A549 (cell line): Measurements from ENCODE around the gene ARMC9. TPM values are rescaled to one million over a fixed set of nuclear protein-coding genes. Genes with fewer than 3 reads are reported as not detected.

Experiments used
- ATAC-seq, 2 experiments: fragments of 200-7000 bp in 1 of 2; fragments of >200 bp in 1 of 2; cut with Nextera tagmentation in 1 of 2; cut with Tn5 transposase in 1 of 2; 3 replicates each; pipeline versions ENCODE4 v1.8.0 to v1.9.1; 2018 to 2020; ENCODE audit warnings: mild to moderate bottlenecking in 1 of 2, moderate library complexity in 1 of 2
- CTCF ChIA-PET: fragments of 300-600 bp; sonication (Branson Sonifier 250); formaldehyde crosslinking; extraction: SDS; loops from one replicate; lab custom pipeline; 2021; ENCODE audit warnings: antibody characterized with exemption, inconsistent platforms; lab: Yijun Ruan, JAX
- POLR2A ChIA-PET: fragments of 350-600 bp; formaldehyde crosslinking; extraction: SDS; loops from one replicate; lab custom pipeline; 2021; ENCODE audit warnings: antibody characterized with exemption, inconsistent platforms; lab: Yijun Ruan, JAX
- DNase-seq, 2 experiments: peaks; one replicate each; pipeline versions ENCODE4 v3.0.0 to v3.0.0-alpha.2; 2011 to 2016; ENCODE audit warnings: low read depth in 1 of 2, low spot score in 1 of 2
- FAIRE-seq: peaks from 2 replicates; lab custom pipeline; 2011; peaks lifted over from hg19 to GRCh38; lab: Jason Lieb, UNC
- H3K27ac ChIP-seq, 2 experiments: fragments of >200 bp; sonication (Bioruptor Twin); formaldehyde crosslinking; 3 replicates each; pipeline ENCODE4 v1.5.1; 2016 to 2017
- H3K4me1 ChIP-seq: fragments of >200 bp; sonication (Bioruptor Twin); formaldehyde crosslinking; 3 replicates; pipeline ENCODE4 v1.6.1; 2016
- H3K4me2 ChIP-seq: fragments of >200 bp; sonication (Bioruptor Twin); formaldehyde crosslinking; 3 replicates; pipeline ENCODE4 v1.6.1; 2016
- H3K4me3 ChIP-seq: fragments of >200 bp; sonication (Bioruptor Twin); formaldehyde crosslinking; 3 replicates; pipeline ENCODE4 v1.5.1; 2016
- H3K9me3 ChIP-seq: fragments of >200 bp; sonication (Bioruptor Twin); formaldehyde crosslinking; 3 replicates; pipeline ENCODE4 v1.6.1; 2016
- CBX2 ChIP-seq: fragments of 200-600 bp; sonication (generic); IDR thresholded peaks from 2 replicates; pipeline ENCODE4 v1.6.1; 2016; ENCODE audit warnings: low read depth, mild to moderate bottlenecking, borderline replicate concordance
- CBX8 ChIP-seq: fragments of 200-600 bp; sonication (generic); IDR thresholded peaks from 2 replicates; pipeline ENCODE4 v1.6.1; 2016
- CEBPB ChIP-seq, 2 experiments: fragments of >200 bp in 1 of 2; sonication (Bioruptor Twin) in 1 of 2; formaldehyde crosslinking in 1 of 2; IDR thresholded peaks; 2 replicates each; pipeline ENCODE4 v1.6.1; 2012 to 2016
- CHD4 ChIP-seq: fragments of 200-600 bp; sonication (generic); IDR thresholded peaks from 2 replicates; pipeline ENCODE4 v1.6.1; 2016; ENCODE audit warnings: antibody characterized with exemption, mild to moderate bottlenecking, borderline replicate concordance
- E2F6 ChIP-seq: IDR thresholded peaks from 2 replicates; pipeline ENCODE4 v1.6.1; 2012; ENCODE audit warnings: low read depth, borderline replicate concordance
- EHMT2 ChIP-seq: fragments of 200-600 bp; sonication (generic); IDR thresholded peaks from 2 replicates; pipeline ENCODE4 v1.6.1; 2016; ENCODE audit warnings: antibody characterized with exemption, low read depth, mild to moderate bottlenecking, moderate library complexity
- ELK1 ChIP-seq: fragments of 150-350 bp; IDR thresholded peaks from 2 replicates; pipeline ENCODE4 v1.6.1; 2014; ENCODE audit warnings: low read depth, mild to moderate bottlenecking, low read length
- EP300 ChIP-seq, 2 experiments: fragments of >200 bp; sonication (Bioruptor Twin); formaldehyde crosslinking; IDR thresholded peaks; 2 replicates in 1 of 2; 3 replicates in 1 of 2; pipeline ENCODE4 v1.6.1; 2016 to 2017
- FOSB ChIP-seq: fragments of 250-450 bp; sonication (Bioruptor Pico); IDR thresholded peaks from 2 replicates; pipeline ENCODE4 v1.5.0; 2020; ENCODE audit warnings: mild to moderate bottlenecking, moderate library complexity
- HDAC2 ChIP-seq: fragments of 200-600 bp; sonication (generic); IDR thresholded peaks from 2 replicates; pipeline ENCODE4 v1.6.1; 2016
- HES2 ChIP-seq: fragments of >200 bp; sonication (Bioruptor Twin); formaldehyde crosslinking; IDR thresholded peaks from 2 replicates; pipeline ENCODE4 v1.6.1; 2016
- JUNB ChIP-seq: fragments of >200 bp; sonication (Bioruptor Twin); formaldehyde crosslinking; IDR thresholded peaks from 2 replicates; pipeline ENCODE4 v1.6.1; 2016
- KDM5A ChIP-seq: fragments of 200-600 bp; sonication (generic); IDR thresholded peaks from 2 replicates; pipeline ENCODE4 v1.6.1; 2016; ENCODE audit warnings: antibody characterized with exemption, mild to moderate bottlenecking
- MAZ ChIP-seq: fragments of 150-350 bp; IDR thresholded peaks from 2 replicates; pipeline ENCODE4 v1.6.1; 2014; ENCODE audit warnings: antibody characterized with exemption, low read depth, low read length, borderline replicate concordance
- MYC ChIP-seq: IDR thresholded peaks from 2 replicates; pipeline ENCODE4 v1.6.1; 2012; ENCODE audit warnings: mild to moderate bottlenecking, inconsistent platforms, low read length, improper control_type of control experiment, borderline replicate concordance
- NR3C1 ChIP-seq: fragments of >200 bp; sonication (Bioruptor Twin); formaldehyde crosslinking; IDR thresholded peaks from 3 replicates; pipeline ENCODE4 v1.6.1; 2017
- PBX3 ChIP-seq: IDR thresholded peaks from 2 replicates; pipeline ENCODE4 v1.6.1; 2012
- PHF8 ChIP-seq: fragments of 200-600 bp; sonication (generic); IDR thresholded peaks from 2 replicates; pipeline ENCODE4 v1.6.1; 2016; ENCODE audit warnings: low read depth, mild to moderate bottlenecking, antibody characterized with exemption, moderate library complexity, borderline replicate concordance
- POLR2AphosphoS2 ChIP-seq: conservative IDR thresholded peaks from 2 replicates; pipeline ENCODE4 v1.6.1; 2012; ENCODE audit warnings: low read length, improper control_type of control experiment, inconsistent platforms
- RAD21 ChIP-seq, 2 experiments: fragments of >200 bp in 1 of 2; sonication (Bioruptor Twin) in 1 of 2; formaldehyde crosslinking in 1 of 2; IDR thresholded peaks in 1 of 2; conservative IDR thresholded peaks in 1 of 2; 2 replicates in 1 of 2; 3 replicates in 1 of 2; pipeline ENCODE4 v1.6.1; 2012 to 2018; ENCODE audit warnings: inconsistent platforms in 1 of 2
- RNF2 ChIP-seq: fragments of 200-600 bp; sonication (generic); IDR thresholded peaks from 2 replicates; pipeline ENCODE4 v1.6.1; 2016; ENCODE audit warnings: low read depth, mild to moderate bottlenecking, antibody characterized with exemption, moderate library complexity, borderline replicate concordance
- TFCP2L1 ChIP-seq: fragments of 250-450 bp; sonication (Bioruptor Pico); IDR thresholded peaks from 2 replicates; pipeline ENCODE4 v1.5.0; 2021; ENCODE audit warnings: mild to moderate bottlenecking
- TP53 ChIP-seq: fragments of 250-450 bp; sonication (Bioruptor Pico); IDR thresholded peaks from 2 replicates; pipeline ENCODE4 v1.5.0; 2021; ENCODE audit warnings: mild to moderate bottlenecking, moderate library complexity
- ZC3H11A ChIP-seq: fragments of 450-650 bp; IDR thresholded peaks from 2 replicates; pipeline ENCODE4 v1.6.1; 2014; ENCODE audit warnings: antibody characterized with exemption, mild to moderate bottlenecking
- ZNF302 ChIP-seq: fragments of 250-450 bp; sonication (Bioruptor Pico); IDR thresholded peaks from 2 replicates; pipeline ENCODE4 v1.9.0; 2021; ENCODE audit warnings: inconsistent platforms, mild to moderate bottlenecking, moderate library complexity
- WGBS: methylation state at CpG from one replicate; pipeline ENCODE4 v1.1.6; 2017; ENCODE audit errors: missing lambda C conversion rate; 5-methylcytosine and 5-hydroxymethylcytosine counted together
- polyA plus RNA-seq, 4 experiments: library from polyadenylated mRNA; depleted of rRNA in 3 of 4; stranded (reverse); fragments of >200 nt; fragmentation: RNase III in 1 of 4; extraction: RNeasy Plus Mini Kit Qiagen cat#74134 plus additional on column Dnase treatment in 1 of 4; gene quantifications; 2 replicates in 3 of 4; 3 replicates in 1 of 4; pipeline ENCODE4 v1.2.3, GENCODE V29; 2011 to 2017

The ARMC9 gene
- polyA plus RNA-seq, 2 of the 4 experiments (the other 2 are of a cell fraction): 12.0 to 14.1 TPM

GRCh38 chr2:231318954-231319353, 120.5 kb downstream of the ARMC9 start (continued):
- no peak for TF ChIP-seq PBX3

GRCh38 chr2:231319867-231320266, 121.4 kb downstream of the ARMC9 start:
- 76% methylated on average over 1 of the region's 1 CpG for WGBS

GRCh38 chr2:231321021-231321420, 122.6 kb downstream of the ARMC9 start:
- POLR2A ChIA-PET: no interaction called here
- TF ChIP-seq RAD21 (conservative IDR thresholded peaks at IDR 0.05 in 1 of 2, IDR thresholded peaks at IDR 0.05 in 1 of 2): no peak
- no peak for TF ChIP-seq MYC
- no peak for TF ChIP-seq JUNB
- TF ChIP-seq ZNF302 (CRISPR knock-in tag): no peak
- TF ChIP-seq EP300 (IDR thresholded peaks at IDR 0.05): no peak
- no peak for TF ChIP-seq CEBPB (IDR thresholded peaks at IDR 0.05)
- TF ChIP-seq POLR2AphosphoS2: no peak
- no peak for TF ChIP-seq FOSB (CRISPR knock-in tag)
- TF ChIP-seq TP53 (CRISPR knock-in tag): no peak
- no peak for TF ChIP-seq CHD4
- TF ChIP-seq ZC3H11A: no peak
- TF ChIP-seq NR3C1: no peak
- TF ChIP-seq KDM5A: no peak
- no peak for TF ChIP-seq E2F6
- TF ChIP-seq CBX2: no peak
- CTCF ChIA-PET: interaction anchor here (0.7 to 2.2 kb wide), 3 partner anchors 9 to 82 kb away, joined by 3 to 7 read pairs (median 3); no protein-coding TSS in a partner anchor
- peak in 1 of 2 experiments; percentile 25; a peak in 2 of 6 replicates for ATAC-seq
- Histone ChIP-seq H3K4me3 (no peak overlapping the region), H3K4me2 (no peak overlapping the region), H3K27ac (no peak overlapping the region), H3K9me3 (no peaks in the 10 kb centered on the region), H3K4me1 (no peaks in the 10 kb centered on the region)
- 85% methylated on average over 7 of the region's 7 CpGs for WGBS
- FAIRE-seq: no peak
- no peak for DNase-seq

More at GRCh38 chr2:231319867-231320266, 121.4 kb downstream of the ARMC9 start:
- ChIA-PET CTCF (interaction anchor here (1.7 to 2.2 kb wide), 2 partner anchors 10 to 23 kb away, joined by 3 to 7 read pairs; no protein-coding TSS in a partner anchor), POLR2A (no interaction called here)
- no peak overlapping the region for H3K27ac ChIP-seq
- no peak for DNase-seq
- no peak overlapping the region for H3K4me3 ChIP-seq
- H3K4me2 ChIP-seq: no peak overlapping the region
- H3K4me1 ChIP-seq: no peaks in the 10 kb centered on the region
- no peak for TF ChIP-seq POLR2AphosphoS2
- no peak for TF ChIP-seq ELK1
- TF ChIP-seq HES2: no peak
- no peak for TF ChIP-seq HDAC2
- no peak for TF ChIP-seq ZNF302 (CRISPR knock-in tag)
- no peak for TF ChIP-seq EHMT2
- TF ChIP-seq PHF8: no peak
- no peak for TF ChIP-seq RAD21 (conservative IDR thresholded peaks at IDR 0.05 in 1 of 2, IDR thresholded peaks at IDR 0.05 in 1 of 2)
- no peak for TF ChIP-seq MAZ
- no peak for TF ChIP-seq RNF2
- no peak for TF ChIP-seq CHD4
- no peak for TF ChIP-seq FOSB (CRISPR knock-in tag)
- no peak for TF ChIP-seq NR3C1
- TF ChIP-seq CBX8: no peak
- TF ChIP-seq MYC: no peak
- TF ChIP-seq TFCP2L1 (CRISPR knock-in tag): no peak
- TF ChIP-seq, all 56 proteins: peak for 0
- ATAC-seq (no peak), FAIRE-seq (no peak)
- no peaks in the 10 kb centered on the region for H3K9me3 ChIP-seq
